Testis (tissue), 2 donors: ENCODE data around the gene MADCAM1.
A peak's percentile ranks its signal among the peaks of the same experiment; 100 is the strongest.

Experiments
- POLR2A ChIP-seq: fragments of 450-650 bp; IDR thresholded peaks from one replicate; pipeline ENCODE4 v1.6.1; 2017; ENCODE audit warnings: antibody characterized with exemption, mild to moderate bottlenecking, moderate library complexity
- TF ChIP-seq, protein P1 (sequence below), 3 experiments: fragments of 450-650 bp in 2 of 3; fragments of 200-600 bp in 1 of 3; sonication (generic) in 1 of 3; IDR thresholded peaks; one replicate each; pipeline ENCODE4 v1.5.1; 2016 to 2019; ENCODE audit warnings: antibody characterized with exemption in 3 of 3, mild to moderate bottlenecking in 2 of 3, moderate library complexity in 1 of 3

DNA sequence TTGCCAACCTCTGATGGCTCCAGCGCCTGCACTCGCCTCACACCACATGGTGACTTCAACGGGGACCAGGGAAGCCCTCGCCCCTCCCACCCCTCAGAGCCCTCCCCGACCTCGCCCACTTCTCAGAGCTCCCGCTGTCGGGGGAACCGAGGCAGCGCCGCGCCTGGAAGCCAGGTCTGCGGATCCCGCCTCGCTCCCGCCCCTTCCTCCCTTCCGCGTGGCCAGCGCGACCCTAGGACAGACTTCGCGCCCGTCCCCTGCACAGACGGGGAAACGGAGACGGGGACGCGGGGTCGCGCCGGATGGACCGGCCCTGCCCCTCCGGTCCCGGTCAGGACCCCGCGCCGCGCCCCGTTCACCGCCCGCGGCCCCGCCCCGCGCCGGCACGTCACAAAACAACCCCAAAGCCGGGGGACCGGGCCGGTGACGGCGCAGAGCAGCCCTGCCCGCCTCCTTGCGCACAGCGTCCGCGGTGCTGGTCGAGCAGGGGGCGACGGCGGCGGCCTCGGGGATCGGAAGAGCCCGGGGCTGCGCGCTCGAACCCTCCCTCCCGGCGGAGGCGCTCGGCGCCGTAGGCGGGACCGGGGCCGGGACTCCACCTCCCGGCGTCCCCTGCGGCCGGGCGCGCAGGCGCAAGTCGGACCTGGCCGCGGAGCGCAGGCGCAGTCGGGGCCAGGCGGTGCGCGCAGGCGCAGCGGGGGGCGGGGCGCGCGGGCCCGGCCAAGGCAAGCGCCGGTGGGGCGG, 34.9 kb downstream of the MADCAM1 start:
- TF ChIP-seq, protein P1, sequence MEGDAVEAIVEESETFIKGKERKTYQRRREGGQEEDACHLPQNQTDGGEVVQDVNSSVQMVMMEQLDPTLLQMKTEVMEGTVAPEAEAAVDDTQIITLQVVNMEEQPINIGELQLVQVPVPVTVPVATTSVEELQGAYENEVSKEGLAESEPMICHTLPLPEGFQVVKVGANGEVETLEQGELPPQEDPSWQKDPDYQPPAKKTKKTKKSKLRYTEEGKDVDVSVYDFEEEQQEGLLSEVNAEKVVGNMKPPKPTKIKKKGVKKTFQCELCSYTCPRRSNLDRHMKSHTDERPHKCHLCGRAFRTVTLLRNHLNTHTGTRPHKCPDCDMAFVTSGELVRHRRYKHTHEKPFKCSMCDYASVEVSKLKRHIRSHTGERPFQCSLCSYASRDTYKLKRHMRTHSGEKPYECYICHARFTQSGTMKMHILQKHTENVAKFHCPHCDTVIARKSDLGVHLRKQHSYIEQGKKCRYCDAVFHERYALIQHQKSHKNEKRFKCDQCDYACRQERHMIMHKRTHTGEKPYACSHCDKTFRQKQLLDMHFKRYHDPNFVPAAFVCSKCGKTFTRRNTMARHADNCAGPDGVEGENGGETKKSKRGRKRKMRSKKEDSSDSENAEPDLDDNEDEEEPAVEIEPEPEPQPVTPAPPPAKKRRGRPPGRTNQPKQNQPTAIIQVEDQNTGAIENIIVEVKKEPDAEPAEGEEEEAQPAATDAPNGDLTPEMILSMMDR (IDR thresholded peaks at IDR 0.05), result peak in 1 of 3 experiments; percentile 23
- no peak for TF ChIP-seq POLR2A
